ENCODE measurements around the gene HORMAD2. TPM values are rescaled to one million over a fixed set of nuclear protein-coding genes. Genes with fewer than 3 reads are reported as not detected.

The HORMAD2 gene
- total RNA-seq, 4 donors from 2014 or later = not detected

GRCh38 chr22:30171008-30171407, 90.7 kb downstream of the HORMAD2 start:
- no peaks in the 10 kb centered on the region for H3K27me3 ChIP-seq
- H3K4me1 ChIP-seq = no peaks in the 10 kb centered on the region
- H3K4me3 ChIP-seq = no peak overlapping the region
- DNase-seq (ENCODE audit: low spot score in 2 of 2) = no peak
- TF ChIP-seq EP300 (IDR thresholded peaks at IDR 0.05) (no peak), POLR2A (IDR thresholded peaks at IDR 0.05) (no peak), CTCF (IDR thresholded peaks at IDR 0.05) (no peak)
- H3K9me3 ChIP-seq = no peaks in the 10 kb centered on the region
- H3K27ac ChIP-seq = no peak overlapping the region
- 82 to 83% methylated on average over 3 of the region's 3 CpGs for WGBS, 2 donors
- no peaks in the 10 kb centered on the region for H3K36me3 ChIP-seq

- no peak overlapping the region for H3K4me3 ChIP-seq
- no peaks in the 10 kb centered on the region for H3K9me3 ChIP-seq
- no peak for DNase-seq (ENCODE audit: low spot score in 2 of 2)
- H3K36me3 ChIP-seq = no peaks in the 10 kb centered on the region
- TF ChIP-seq POLR2A (IDR thresholded peaks at IDR 0.05) (no peak), CTCF (IDR thresholded peaks at IDR 0.05) (no peak), EP300 (IDR thresholded peaks at IDR 0.05) (no peak)
- H3K4me1 ChIP-seq = no peaks in the 10 kb centered on the region
- no peak overlapping the region for H3K27ac ChIP-seq
- 76 to 81% methylated on average over 1 of the region's 1 CpG for WGBS, 2 donors
- H3K27me3 ChIP-seq = no peaks in the 10 kb centered on the region
Observed at GRCh38 chr22:30175690-30176288, 95.5 kb downstream of the HORMAD2 start.

GRCh38 chr22:30176431-30176830, 96.2 kb downstream of the HORMAD2 start:
- H3K4me3 ChIP-seq = no peak overlapping the region
- no peaks in the 10 kb centered on the region for H3K4me1 ChIP-seq
- H3K27me3 ChIP-seq = no peaks in the 10 kb centered on the region
- WGBS, 2 donors = 76 to 89% methylated on average over 3 of the region's 3 CpGs
- no peak for TF ChIP-seq EP300 (IDR thresholded peaks at IDR 0.05)
- no peak for TF ChIP-seq CTCF (IDR thresholded peaks at IDR 0.05)
- no peak for TF ChIP-seq POLR2A (IDR thresholded peaks at IDR 0.05)
- DNase-seq (ENCODE audit: low spot score in 2 of 2) = no peak
- H3K9me3 ChIP-seq = no peaks in the 10 kb centered on the region
- no peak overlapping the region for H3K27ac ChIP-seq
- no peaks in the 10 kb centered on the region for H3K36me3 ChIP-seq

GRCh38 chr22:30178181-30179126, 98.2 kb downstream of the HORMAD2 start:
- no peak for DNase-seq (ENCODE audit: low spot score in 2 of 2)
- H3K27me3 ChIP-seq = no peaks in the 10 kb centered on the region
- no peak overlapping the region for H3K27ac ChIP-seq
- TF ChIP-seq POLR2A (IDR thresholded peaks at IDR 0.05) = no peak
- TF ChIP-seq EP300 (IDR thresholded peaks at IDR 0.05) = no peak
- TF ChIP-seq CTCF (IDR thresholded peaks at IDR 0.05) = no peak
- H3K4me3 ChIP-seq = no peak overlapping the region
- 72 to 80% methylated on average over 3 of the region's 3 CpGs for WGBS, 2 donors
- H3K4me1 ChIP-seq = no peaks in the 10 kb centered on the region
- no peaks in the 10 kb centered on the region for H3K9me3 ChIP-seq
- H3K36me3 ChIP-seq = no peaks in the 10 kb centered on the region

- H3K9me3 ChIP-seq = no peaks in the 10 kb centered on the region
- H3K4me3 ChIP-seq = no peak overlapping the region
- H3K27me3 ChIP-seq = no peaks in the 10 kb centered on the region
- H3K27ac ChIP-seq = no peak overlapping the region
- no peak for TF ChIP-seq POLR2A (IDR thresholded peaks at IDR 0.05)
- no peak for TF ChIP-seq EP300 (IDR thresholded peaks at IDR 0.05)
- no peak for TF ChIP-seq CTCF (IDR thresholded peaks at IDR 0.05)
- H3K36me3 ChIP-seq = no peaks in the 10 kb centered on the region
- 84 to 86% methylated on average over 3 of the region's 3 CpGs for WGBS, 2 donors
- DNase-seq (ENCODE audit: low spot score in 2 of 2) = no peak
- H3K4me1 ChIP-seq = no peaks in the 10 kb centered on the region
Observed at GRCh38 chr22:30180616-30181015, 100.4 kb downstream of the HORMAD2 start.

All from tibial nerve (tissue), 4 donors.